Adrenal gland (tissue), 12 donors: ENCODE results near the gene LATS2. TPM values are rescaled to one million over a fixed set of nuclear protein-coding genes. Genes with fewer than 3 reads are reported as not detected.

ENCODE experiments used
- DNase-seq, 7 donors: peaks; one replicate each; pipeline ENCODE4 v3.0.0-alpha.2; 2019 to 2020
- H3K27ac ChIP-seq, 5 donors: fragments of 200-600 bp; sonication (generic) in 4 of 5; 1 replicate in 3 of 5; 2 replicates in 2 of 5; pipeline versions ENCODE4 v1.5.1 to v1.8.0; 2016 to 2020; ENCODE audit warnings: mild to moderate bottlenecking in 1 of 5
- H3K27me3 ChIP-seq: fragments of 200-600 bp; 2 replicates; pipeline ENCODE4 v1.8.0; 2021
- H3K36me3 ChIP-seq, 2 donors: fragments of 200-600 bp; replicated peaks in 1 of 2; 1 replicate in 1 of 2; 2 replicates in 1 of 2; pipeline versions ENCODE4 v1.5.1 to v1.8.0; 2018 to 2022
- H3K4me1 ChIP-seq, 2 donors: fragments of 200-600 bp; replicated peaks in 1 of 2; 1 replicate in 1 of 2; 2 replicates in 1 of 2; pipeline versions ENCODE4 v1.5.1 to v1.8.0; 2018 to 2021
- H3K4me3 ChIP-seq, 4 donors: fragments of 200-600 bp; sonication (generic) in 3 of 4; one replicate each; pipeline ENCODE4 v1.5.1; 2016 to 2018
- H3K9me3 ChIP-seq, 3 donors: fragments of 200-600 bp; sonication (generic) in 1 of 3; replicated peaks in 1 of 3; 1 replicate in 2 of 3; 2 replicates in 1 of 3; pipeline versions ENCODE4 v1.5.1 to v1.8.0; 2016 to 2021
- POLR2A ChIP-seq, 2 donors: fragments of 450-650 bp; IDR thresholded peaks; one replicate each; pipeline ENCODE4 v1.6.1; 2017; ENCODE audit warnings: antibody characterized with exemption in 2 of 2, mild to moderate bottlenecking in 2 of 2, moderate library complexity in 1 of 2
- WGBS, 4 donors: extraction: QIAGEN DNeasy Blood & Tissue Kit in 2 of 4; methylation state at CpG; one replicate each; pipeline versions ENCODE4 v1.1.5 to v1.1.7; 2013 to 2017; 5-methylcytosine and 5-hydroxymethylcytosine counted together
- intact Hi-C, 2 donors: fragments of 100-400 bp; cut with DNase I; formaldehyde crosslinking; loops; one replicate each; pipeline versions ENCODE4 v1.14.1 to v1.15.0; 2022 to 2023
- polyA plus RNA-seq, 3 donors: library from polyadenylated mRNA; stranded (reverse); fragments of 200-250 nt in 2 of 3; fragments of 350-450 nt in 1 of 3; fragmentation: Illumina TruSeq in 1 of 3; extraction: RNeasy Lipid Tissue Mini Kit (QIAGEN cat#74804) in 1 of 3; gene quantifications; one replicate each; pipeline ENCODE4 v1.2.3, GENCODE V29; 2013 to 2014
- small RNA-seq, 2 donors: library from RNA; depleted of rRNA; stranded (forward); fragments of <200 nt; gene quantifications; one replicate each; pipeline ENCODE3, GENCODE V24; 2016
- total RNA-seq, 9 donors: library from RNA; depleted of rRNA in 4 of 9; stranded (reverse); fragments of >200 nt in 4 of 9; fragments of 120-200 nt in 1 of 9; fragmentation: NEBNext Ultra II Directional in 1 of 9; extraction: Animal tissue kit (Norgen Biotek cat#: 25700) in 1 of 9; gene quantifications; one replicate each; pipeline versions ENCODE4 v1.1.0 to v1.2.4, GENCODE V29; 2013 to 2023
- TF ChIP-seq, protein P1 (sequence below), 6 experiments: fragments of 450-650 bp in 4 of 6; fragments of 200-600 bp in 2 of 6; sonication (generic) in 1 of 6; IDR thresholded peaks; 1 replicate in 5 of 6; 2 replicates in 1 of 6; pipeline versions ENCODE4 v1.5.1 to v1.8.0; 2016 to 2021; ENCODE audit warnings: antibody characterized with exemption in 6 of 6, mild to moderate bottlenecking in 2 of 6, moderate library complexity in 1 of 6
- donor health status: healthy with polysubstance abuse.
- donor health status: Bipolar disorder and iron deficiency.
- donor health status: DM: yes; HTN: yes; CAD: no.
- donor health status: DM: no; HTN: no; CAD: no.
- donor health status: DM: no; HTN: no; CAD: no.
- donor health status: DM: yes; HTN: yes; CAD: no.

LATS2 gene
- total and polyA plus RNA-seq, 12 donors = 7.4 to 35.6 (median 23.3) TPM

DNA sequence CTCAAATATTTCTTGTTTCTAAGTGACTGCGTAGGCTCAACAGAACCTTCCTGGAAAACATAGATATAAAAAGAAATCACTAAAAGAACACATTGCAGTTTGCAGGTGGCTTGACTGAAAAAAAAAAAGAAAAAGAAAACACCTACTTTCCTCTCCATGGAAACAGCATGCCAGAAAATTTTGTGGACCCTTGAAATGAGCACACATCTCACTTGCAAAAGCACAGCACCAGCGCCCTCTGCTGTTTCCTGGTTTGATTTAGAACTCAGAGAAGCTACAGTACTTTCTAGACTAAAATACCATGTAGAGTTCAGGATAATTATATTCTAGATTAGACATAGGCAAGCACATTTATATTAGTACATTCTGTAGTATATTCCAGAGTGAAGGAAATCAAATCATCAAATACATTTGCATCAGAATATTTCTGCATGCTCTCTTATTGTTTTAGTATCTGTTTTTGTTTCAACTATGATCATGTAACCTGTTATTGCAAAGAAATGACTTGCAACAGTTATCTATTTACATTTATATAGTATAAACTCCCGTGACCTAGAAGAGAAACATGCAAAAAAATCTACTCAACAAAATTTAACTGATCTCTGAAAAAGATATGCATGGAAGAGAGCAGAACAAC lies 136.5 kb downstream of the LATS2 start:
- TF ChIP-seq POLR2A (IDR thresholded peaks at IDR 0.05) = no peak
- TF ChIP-seq, protein P1, sequence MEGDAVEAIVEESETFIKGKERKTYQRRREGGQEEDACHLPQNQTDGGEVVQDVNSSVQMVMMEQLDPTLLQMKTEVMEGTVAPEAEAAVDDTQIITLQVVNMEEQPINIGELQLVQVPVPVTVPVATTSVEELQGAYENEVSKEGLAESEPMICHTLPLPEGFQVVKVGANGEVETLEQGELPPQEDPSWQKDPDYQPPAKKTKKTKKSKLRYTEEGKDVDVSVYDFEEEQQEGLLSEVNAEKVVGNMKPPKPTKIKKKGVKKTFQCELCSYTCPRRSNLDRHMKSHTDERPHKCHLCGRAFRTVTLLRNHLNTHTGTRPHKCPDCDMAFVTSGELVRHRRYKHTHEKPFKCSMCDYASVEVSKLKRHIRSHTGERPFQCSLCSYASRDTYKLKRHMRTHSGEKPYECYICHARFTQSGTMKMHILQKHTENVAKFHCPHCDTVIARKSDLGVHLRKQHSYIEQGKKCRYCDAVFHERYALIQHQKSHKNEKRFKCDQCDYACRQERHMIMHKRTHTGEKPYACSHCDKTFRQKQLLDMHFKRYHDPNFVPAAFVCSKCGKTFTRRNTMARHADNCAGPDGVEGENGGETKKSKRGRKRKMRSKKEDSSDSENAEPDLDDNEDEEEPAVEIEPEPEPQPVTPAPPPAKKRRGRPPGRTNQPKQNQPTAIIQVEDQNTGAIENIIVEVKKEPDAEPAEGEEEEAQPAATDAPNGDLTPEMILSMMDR (IDR thresholded peaks at IDR 0.05) = peak; percentile 50 to 84 (median 67)
- Histone ChIP-seq H3K9me3 (no peaks in the 10 kb centered on the region), H3K27ac (no peak overlapping the region), H3K4me1 (no peaks in the 10 kb centered on the region), H3K36me3 (no peaks in the 10 kb centered on the region), H3K27me3 (no peaks in the 10 kb centered on the region), H3K4me3 (no peak overlapping the region)
- peak; percentile 66 to 91 (median 84) for DNase-seq
- WGBS, 4 donors = 32 to 35% (median 33%) methylated on average over 3 of the region's 3 CpGs
- intact Hi-C loops = loop anchor here (5.0 to 10.0 kb wide), 2 partner anchors 213 to 430 kb away; no protein-coding TSS in a partner anchor

DNA sequence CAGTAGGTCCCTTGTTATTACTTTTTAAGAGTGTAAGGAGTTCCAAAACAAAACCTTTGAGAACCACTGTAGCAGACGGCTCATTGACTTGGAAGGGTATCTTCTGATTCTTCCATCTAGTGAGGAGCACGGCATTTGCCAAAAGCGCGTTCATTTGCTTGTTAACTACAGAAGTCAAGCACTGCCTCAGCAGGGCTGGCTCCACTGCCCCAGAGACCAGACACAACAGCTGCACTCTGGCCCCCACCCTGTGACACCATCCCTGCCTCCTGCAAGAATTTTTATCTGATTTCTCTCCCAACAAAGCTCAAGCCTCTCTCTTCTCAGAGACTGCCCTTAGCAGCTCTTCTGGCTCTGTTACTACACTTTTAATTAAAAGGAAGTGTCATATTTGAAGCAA lies 138.1 kb downstream of the LATS2 start:
- no peak overlapping the region for H3K27ac ChIP-seq
- no peaks in the 10 kb centered on the region for H3K9me3 ChIP-seq
- no peaks in the 10 kb centered on the region for H3K27me3 ChIP-seq
- no peaks in the 10 kb centered on the region for H3K36me3 ChIP-seq
- WGBS, 4 donors = 82 to 92% (median 83%) methylated on average over 4 of the region's 4 CpGs
- H3K4me3 ChIP-seq = no peak overlapping the region
- TF ChIP-seq POLR2A (IDR thresholded peaks at IDR 0.05) = no peak
- TF ChIP-seq, protein P1 (IDR thresholded peaks at IDR 0.05) = no peak
- no peaks in the 10 kb centered on the region for H3K4me1 ChIP-seq
- intact Hi-C loops = loop anchor here (5.0 to 10.0 kb wide), 2 partner anchors 211 to 428 kb away; no protein-coding TSS in a partner anchor
- DNase-seq = no peak

Small RNAs within 50 kb of the gene (small RNA-seq; reads per million reads assigned to genes)
- gene PPIAP27 (0 reads per million in 2 donors), gene RNU4-9P (0 to 0.24 reads per million in 2 donors)

Other genes with a start within 250 kb of the LATS2 start
- gene XPO4, start 158.8 kb downstream of the LATS2 start, total RNA-seq = 10 to 100 TPM in 7 of 9 donors, 1 to 10 TPM in 2; 8.0 to 20.3 (median 13.7) TPM
- 10 to 100 TPM in 1 of 3 donors, 1 to 10 TPM in 2; 1.9 to 10.5 (median 2.4) TPM for gene XPO4, start 158.8 kb downstream of the LATS2 start, polyA plus RNA-seq
- gene SAP18, start 78.5 kb upstream of the LATS2 start, total RNA-seq = 100 to 1,000 TPM in 6 of 9 donors, 10 to 100 TPM in 3; 55.2 to 323 (median 209) TPM
- 100 to 1,000 TPM in 2 of 3 donors, 10 to 100 TPM in 1; 97.1 to 259 (median 223) TPM for gene SAP18, start 78.5 kb upstream of the LATS2 start, polyA plus RNA-seq
- 1 to 10 TPM in 4 of 9 donors, under 1 TPM in 4, not detected in 1; 0.28 to 4.7 (median 1.2) TPM for gene SKA3, start 115.0 kb upstream of the LATS2 start, total RNA-seq
- gene SKA3, start 115.0 kb upstream of the LATS2 start, polyA plus RNA-seq = 1 to 10 TPM in 1 of 3 donors, under 1 TPM in 2; 0.16 to 1.4 (median 0.37) TPM
- 10 to 100 TPM; 28.5 to 71.0 (median 38.6) TPM for gene MRPL57, start 115.1 kb upstream of the LATS2 start, total RNA-seq
- gene MRPL57, start 115.1 kb upstream of the LATS2 start, polyA plus RNA-seq = 10 to 100 TPM; 29.9 to 54.3 (median 35.6) TPM